ENCODE results near the gene CCPG1. TPM values are rescaled to one million over a fixed set of nuclear protein-coding genes. Genes with fewer than 3 reads are reported as not detected.
"Not testable (repeated sequence)": the region's sequence is repeated elsewhere in the genome, so short reads cannot be mapped to it uniquely, and the experiment has no call there.

CCPG1 gene
- total RNA-seq, 4 donors from 2014 or later = 23.6 to 35.8 (median 26.4) TPM

GRCh38 chr15:55403531-55403930, 4.6 kb downstream of the CCPG1 start:
- Histone ChIP-seq H3K36me3 (no peaks in the 10 kb centered on the region), H3K27me3 (no peaks in the 10 kb centered on the region), H3K27ac (no peak overlapping the region), H3K4me1 (peaks cover 36% of the 10 kb centered on the region), H3K4me3 (no peak overlapping the region), H3K9me3 (no peaks in the 10 kb centered on the region)
- DNase-seq (ENCODE audit: low spot score in 2 of 2) = no peak
- TF ChIP-seq EP300 (IDR thresholded peaks at IDR 0.05) (no peak), POLR2A (IDR thresholded peaks at IDR 0.05) (no peak), CTCF (IDR thresholded peaks at IDR 0.05) (no peak), POLR2AphosphoS5 (IDR thresholded peaks at IDR 0.05) (no peak)

GRCh38 chr15:55402707-55403106, 5.5 kb downstream of the CCPG1 start:
- no peaks in the 10 kb centered on the region for H3K9me3 ChIP-seq
- TF ChIP-seq POLR2AphosphoS5 (IDR thresholded peaks at IDR 0.05) = no peak
- no peak for TF ChIP-seq CTCF (IDR thresholded peaks at IDR 0.05)
- no peak for TF ChIP-seq POLR2A (IDR thresholded peaks at IDR 0.05)
- no peak for TF ChIP-seq EP300 (IDR thresholded peaks at IDR 0.05)
- no peaks in the 10 kb centered on the region for H3K36me3 ChIP-seq
- H3K27me3 ChIP-seq = no peaks in the 10 kb centered on the region
- H3K4me3 ChIP-seq = no peak overlapping the region
- H3K4me1 ChIP-seq = peaks cover 35% of the 10 kb centered on the region
- no peak for DNase-seq (ENCODE audit: low spot score in 2 of 2)
- no peak overlapping the region for H3K27ac ChIP-seq

- Histone ChIP-seq H3K36me3 (no peaks in the 10 kb centered on the region), H3K27me3 (no peaks in the 10 kb centered on the region), H3K4me1 (peaks cover 27% of the 10 kb centered on the region), H3K4me3 (no peak overlapping the region), H3K9me3 (no peaks in the 10 kb centered on the region), H3K27ac (no peak overlapping the region)
- WGBS = 91% methylated on average over 1 of the region's 1 CpG
- no peak for TF ChIP-seq EP300 (IDR thresholded peaks at IDR 0.05)
- TF ChIP-seq CTCF (IDR thresholded peaks at IDR 0.05) = no peak
- TF ChIP-seq POLR2A (IDR thresholded peaks at IDR 0.05) = no peak
- no peak for TF ChIP-seq POLR2AphosphoS5 (IDR thresholded peaks at IDR 0.05)
- DNase-seq (ENCODE audit: low spot score in 2 of 2) = no peak
These were observed 6.3 kb downstream of the CCPG1 start for GRCh38 chr15:55401786-55402246.

DNA sequence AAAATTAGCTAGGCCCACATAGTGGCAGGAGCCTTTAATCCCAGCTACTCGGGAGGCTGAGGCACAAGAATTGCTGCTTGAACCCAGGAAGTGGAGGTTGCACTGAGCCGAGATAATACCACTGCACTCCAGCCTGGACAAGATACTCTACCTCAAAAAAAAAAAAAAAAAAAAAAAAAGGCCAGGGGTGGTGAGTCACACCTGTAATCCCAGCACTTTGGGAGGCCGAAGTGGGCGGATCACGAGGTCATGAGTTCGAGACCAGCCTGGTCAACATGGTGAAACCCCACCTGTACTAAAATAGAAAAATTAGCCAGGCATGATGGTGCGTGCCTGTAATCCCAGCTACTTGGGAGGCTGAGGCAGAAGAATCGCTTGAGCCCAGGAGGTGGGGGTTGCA, 8.1 kb downstream of the CCPG1 start:
- not testable (repeated sequence) for H3K9me3 ChIP-seq; DNase-seq (ENCODE audit: low spot score in 2 of 2); H3K4me3 ChIP-seq; H3K27me3 ChIP-seq; H3K36me3 ChIP-seq; H3K27ac ChIP-seq
- 84% methylated on average over 8 of the region's 8 CpGs for WGBS
- H3K4me1 ChIP-seq = peaks cover 16% of the 10 kb centered on the region

DNA sequence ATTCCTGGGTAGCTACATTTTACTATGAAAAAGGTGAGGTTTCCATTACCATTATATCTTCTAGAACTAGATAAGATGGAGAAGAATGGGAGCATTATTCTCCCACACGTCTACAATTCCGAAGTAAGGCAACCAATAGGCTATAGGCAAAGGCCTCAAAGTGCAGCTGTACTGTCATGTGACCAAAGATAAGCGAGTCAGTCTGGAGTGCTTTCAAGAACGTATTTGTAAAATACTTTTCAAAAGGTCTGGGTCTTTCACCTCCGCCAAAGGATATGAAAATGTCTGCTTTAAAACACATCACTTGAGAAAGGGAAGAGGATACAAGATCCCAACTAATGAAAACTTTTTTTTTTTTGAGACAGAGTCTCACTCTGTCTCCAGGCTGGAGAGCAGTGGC, 9.9 kb downstream of the CCPG1 start:
- Histone ChIP-seq H3K27me3 (no peaks in the 10 kb centered on the region), H3K9me3 (no peaks in the 10 kb centered on the region), H3K4me3 (no peak overlapping the region), H3K27ac (no peak overlapping the region), H3K36me3 (no peaks in the 10 kb centered on the region), H3K4me1 (peaks cover 3% of the 10 kb centered on the region)
- TF ChIP-seq EP300 (IDR thresholded peaks at IDR 0.05) (no peak), POLR2A (IDR thresholded peaks at IDR 0.05) (no peak), CTCF (IDR thresholded peaks at IDR 0.05) (no peak), POLR2AphosphoS5 (IDR thresholded peaks at IDR 0.05) (no peak)
- DNase-seq (ENCODE audit: low spot score in 2 of 2) = no peak
- WGBS = 94% methylated on average over 5 of the region's 5 CpGs

DNA sequence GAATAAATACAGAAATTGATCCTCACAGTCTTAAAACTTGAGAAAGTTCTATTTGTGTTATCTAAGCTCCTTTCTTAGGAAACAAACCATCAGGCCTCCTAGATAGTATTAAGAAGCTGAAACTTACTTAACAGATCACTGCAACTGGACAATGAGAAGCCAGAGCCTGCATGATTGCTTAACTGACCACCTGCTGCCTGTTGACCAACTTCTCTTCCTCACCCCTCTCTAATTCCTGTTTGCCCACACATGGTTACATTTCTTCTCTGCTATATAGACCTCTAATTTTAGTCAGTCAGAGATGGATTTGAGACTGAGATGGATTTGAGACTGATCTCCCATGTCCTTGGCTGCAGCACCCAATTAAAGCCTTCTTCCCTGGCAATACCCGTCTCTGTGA, 13.5 kb downstream of the CCPG1 start:
- no peaks in the 10 kb centered on the region for H3K36me3 ChIP-seq
- H3K27ac ChIP-seq = no peak overlapping the region
- no peaks in the 10 kb centered on the region for H3K9me3 ChIP-seq
- no peaks in the 10 kb centered on the region for H3K4me1 ChIP-seq
- TF ChIP-seq POLR2AphosphoS5 (IDR thresholded peaks at IDR 0.05) = no peak
- no peak for TF ChIP-seq POLR2A (IDR thresholded peaks at IDR 0.05)
- TF ChIP-seq CTCF (IDR thresholded peaks at IDR 0.05) = no peak
- no peak for TF ChIP-seq EP300 (IDR thresholded peaks at IDR 0.05)
- WGBS = 100% methylated on average over 1 of the region's 1 CpG
- DNase-seq (ENCODE audit: low spot score in 2 of 2) = no peak
- no peak overlapping the region for H3K4me3 ChIP-seq
- no peaks in the 10 kb centered on the region for H3K27me3 ChIP-seq
